HG03280 (cell line): Measurements from ENCODE around the gene C3orf22.

Experiments
- ATAC-seq: cut with Tn5 transposase; IDR thresholded peaks from one replicate; pipeline ENCODE4 v1.9.1; 2021; ENCODE audit warnings: mild to moderate bottlenecking, moderate library complexity; ENCODE audit not compliant: unreplicated experiment

The C3orf22 gene

DNA sequence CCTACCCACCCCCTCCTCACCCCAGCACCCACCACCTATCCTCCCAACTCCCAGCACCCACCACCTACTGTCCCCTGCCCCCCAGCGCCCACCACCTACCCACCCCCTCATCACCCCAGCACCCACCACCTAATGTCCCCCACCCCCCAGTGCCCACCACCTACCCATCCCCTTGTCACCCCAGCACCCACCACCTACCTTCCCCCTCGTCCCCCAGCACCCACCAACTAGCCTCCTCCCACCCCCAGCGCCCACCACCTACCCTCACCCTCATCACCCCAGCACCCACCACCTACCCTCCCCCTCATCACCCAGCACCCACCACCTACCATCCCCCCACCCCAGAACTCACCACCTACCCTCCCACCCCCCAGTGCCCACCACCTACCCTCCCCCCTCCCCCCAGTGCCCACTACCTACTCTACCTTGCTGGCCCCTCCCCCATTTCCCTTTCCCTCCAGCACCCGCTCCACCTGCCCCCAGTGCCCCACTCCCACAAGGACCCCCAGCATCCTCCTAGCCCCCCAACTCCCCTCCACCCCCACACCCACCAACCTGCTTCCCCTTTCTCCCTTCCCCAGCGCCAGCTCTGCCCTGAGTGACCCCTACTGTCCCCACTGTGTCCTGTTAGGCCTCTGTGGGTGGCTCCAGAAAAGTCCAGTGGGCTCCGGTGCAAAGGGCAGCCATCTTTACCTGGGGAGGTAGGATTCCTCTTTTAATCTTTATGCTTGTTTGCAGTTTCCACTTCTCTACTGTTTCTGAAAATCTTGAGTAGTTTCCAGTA lies 42.4 kb downstream of the C3orf22 start:
- ATAC-seq = no peak

DNA sequence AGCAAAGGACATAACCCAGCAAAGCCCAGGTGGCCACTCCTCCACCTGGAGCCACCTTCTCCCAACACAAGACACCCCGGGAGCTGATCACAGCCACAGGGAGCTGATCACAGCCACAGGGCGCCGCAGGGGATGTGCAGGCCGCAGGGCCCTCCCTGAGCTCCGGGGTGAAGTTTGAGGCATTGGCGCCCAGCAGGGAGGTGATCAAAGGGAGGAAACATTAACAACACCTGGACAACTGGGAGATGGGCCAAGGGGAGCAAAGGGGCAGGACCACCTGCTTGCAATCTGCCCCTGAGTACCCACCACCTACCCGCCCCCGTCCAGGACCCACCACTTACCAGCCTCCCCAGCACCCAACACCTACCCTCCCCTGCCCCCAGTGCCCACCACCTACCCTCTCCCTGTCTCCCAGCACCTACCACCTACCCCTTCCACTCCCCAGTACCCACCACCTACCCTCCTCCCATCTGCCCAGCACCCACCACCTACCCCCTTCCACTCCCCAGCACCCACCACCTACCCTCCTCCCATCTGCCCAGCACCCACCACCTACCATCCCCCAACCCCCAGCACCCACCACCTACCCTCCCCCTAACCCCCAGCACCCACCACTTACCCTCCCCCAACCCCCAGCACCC lies 43.5 kb downstream of the C3orf22 start:
- ATAC-seq = no peak

GRCh38 chr3:126514161-126514560 lies 44.6 kb downstream of the C3orf22 start:
- no peak for ATAC-seq

DNA sequence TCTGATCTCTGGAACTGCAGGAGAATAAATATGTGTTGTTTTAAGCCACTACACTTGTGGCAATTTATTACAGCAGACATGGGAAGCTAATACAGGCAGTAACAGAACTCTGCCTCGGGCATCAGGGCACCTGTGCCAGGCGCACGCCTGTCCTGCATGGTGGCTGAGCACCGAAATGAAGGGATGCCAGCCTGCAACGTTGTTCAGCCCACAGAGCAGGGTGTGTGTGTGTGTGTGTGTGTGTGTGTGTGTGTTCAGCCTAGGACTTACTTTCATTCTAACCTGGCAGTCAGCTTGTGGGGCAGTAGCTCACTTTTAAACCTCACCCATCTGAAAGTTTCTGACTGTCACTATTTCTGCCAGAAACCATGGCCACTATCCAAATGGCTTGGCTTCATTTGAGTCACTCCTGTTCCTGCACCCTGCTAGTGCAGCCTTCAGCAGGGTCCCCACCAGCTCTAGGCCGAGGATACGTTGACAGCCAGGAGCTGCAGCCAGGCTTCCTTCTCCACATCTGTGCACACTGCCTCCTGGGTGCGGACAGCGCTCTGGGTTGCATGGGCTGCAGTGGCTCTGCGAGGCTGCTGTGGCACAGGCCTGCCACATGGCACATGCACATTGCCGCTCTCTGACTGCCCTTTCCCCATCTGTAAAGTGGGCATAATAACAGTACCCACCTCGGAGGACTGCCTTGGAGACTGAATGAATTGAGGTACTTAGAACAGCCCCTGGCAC lies 45.6 kb downstream of the C3orf22 start:
- ATAC-seq = no peak

DNA sequence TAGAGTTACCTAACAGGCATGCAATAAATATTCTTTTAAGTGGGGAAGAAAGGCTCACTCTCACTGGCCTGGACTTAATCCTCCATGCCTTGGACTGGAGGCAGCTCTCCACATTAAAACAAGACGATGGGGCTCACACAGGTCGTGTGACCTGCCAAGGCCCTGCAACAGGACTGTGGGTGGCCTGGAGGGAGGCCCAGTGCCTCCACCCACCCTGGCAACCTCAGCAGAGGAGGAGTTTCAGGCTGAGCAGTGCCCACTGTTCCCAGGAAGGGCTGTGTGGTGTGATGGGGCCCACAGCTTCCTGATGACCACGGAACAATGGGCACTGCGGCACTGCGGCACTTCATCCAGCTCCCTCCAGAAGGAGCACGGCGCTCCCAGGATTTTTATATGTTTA lies 46.7 kb downstream of the C3orf22 start:
- no peak for ATAC-seq

DNA sequence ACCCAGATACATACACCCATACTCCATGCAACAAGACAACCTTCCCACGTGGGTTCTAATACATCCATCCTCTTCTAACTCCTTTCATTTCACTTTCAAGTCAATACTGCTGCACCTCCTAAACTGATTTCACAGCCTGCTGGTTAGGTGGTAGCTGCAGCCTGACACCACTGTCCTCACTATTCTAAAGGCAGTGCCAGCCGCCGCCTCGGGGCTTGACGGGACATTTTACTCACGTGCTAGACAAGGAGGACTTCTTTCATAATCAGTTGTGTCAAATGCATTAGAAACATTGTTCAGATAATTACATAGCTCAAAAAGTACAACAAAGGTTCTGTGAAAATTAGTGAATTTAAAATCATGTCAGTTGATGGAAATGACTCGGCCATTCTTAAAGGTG lies 47.4 kb downstream of the C3orf22 start:
- no peak for ATAC-seq

DNA sequence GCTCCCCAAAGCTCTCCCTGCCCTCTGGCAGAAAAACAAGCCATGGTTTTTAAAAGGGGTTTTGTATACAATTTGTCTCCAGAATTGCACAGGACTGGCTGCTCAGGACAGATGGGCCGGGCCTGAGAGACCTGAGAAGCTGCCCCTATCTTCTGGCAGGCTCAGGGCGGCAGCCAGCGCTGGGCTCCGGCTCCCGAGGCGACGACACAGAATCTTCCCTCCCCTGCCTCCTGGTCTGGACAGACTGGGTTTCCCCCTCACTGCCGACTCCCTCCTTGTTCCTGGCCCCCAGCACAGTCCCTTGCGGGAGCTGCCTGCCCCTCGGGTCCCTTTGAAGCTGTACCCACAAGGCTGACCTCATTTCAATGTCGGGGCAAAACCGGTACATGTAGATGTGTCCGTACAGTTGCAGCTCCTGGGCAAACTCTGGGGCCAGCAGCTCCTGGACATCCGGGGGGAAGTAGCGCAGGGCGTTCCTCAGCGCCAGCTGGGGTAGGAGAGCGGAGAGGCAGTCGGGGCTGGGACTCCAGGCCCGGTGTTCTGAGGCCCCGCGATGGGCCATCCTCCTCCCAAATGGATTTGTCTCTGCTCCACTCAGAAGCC lies 48.3 kb downstream of the C3orf22 start:
- ATAC-seq = no peak

- no peak for ATAC-seq
Measured at GRCh38 chr3:126509597-126510307, 49.0 kb downstream of the C3orf22 start.

DNA sequence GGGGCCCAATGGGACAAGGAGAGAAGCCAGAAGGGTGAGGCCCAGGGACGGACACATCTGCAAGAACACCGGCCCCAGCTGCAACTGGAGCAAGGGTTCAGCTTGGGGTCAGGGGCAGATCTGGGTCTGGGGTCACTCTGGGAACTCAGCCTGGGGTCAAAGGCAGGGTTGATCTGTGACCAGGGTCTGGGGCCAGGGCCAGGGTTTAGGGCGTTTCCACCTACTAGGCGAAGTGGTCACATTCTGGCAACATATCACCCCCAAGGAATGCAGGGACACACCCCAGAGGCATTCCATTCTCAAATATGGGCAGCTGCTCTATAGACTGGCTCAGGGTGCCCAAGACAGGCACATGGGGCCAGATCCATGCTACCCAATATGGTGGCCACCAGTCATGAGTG lies 50.2 kb downstream of the C3orf22 start:
- ATAC-seq = no peak

- no peak for ATAC-seq
Measured at GRCh38 chr3:126507886-126508285, 50.8 kb downstream of the C3orf22 start.

- no peak for ATAC-seq
Measured at GRCh38 chr3:126503701-126504100, 55.0 kb downstream of the C3orf22 start.

GRCh38 chr3:126502656-126503055 lies 56.1 kb downstream of the C3orf22 start:
- no peak for ATAC-seq

- ATAC-seq = no peak
Measured at GRCh38 chr3:126501736-126502135, 57.0 kb downstream of the C3orf22 start.

GRCh38 chr3:126501054-126501453 lies 57.7 kb downstream of the C3orf22 start:
- no peak for ATAC-seq

DNA sequence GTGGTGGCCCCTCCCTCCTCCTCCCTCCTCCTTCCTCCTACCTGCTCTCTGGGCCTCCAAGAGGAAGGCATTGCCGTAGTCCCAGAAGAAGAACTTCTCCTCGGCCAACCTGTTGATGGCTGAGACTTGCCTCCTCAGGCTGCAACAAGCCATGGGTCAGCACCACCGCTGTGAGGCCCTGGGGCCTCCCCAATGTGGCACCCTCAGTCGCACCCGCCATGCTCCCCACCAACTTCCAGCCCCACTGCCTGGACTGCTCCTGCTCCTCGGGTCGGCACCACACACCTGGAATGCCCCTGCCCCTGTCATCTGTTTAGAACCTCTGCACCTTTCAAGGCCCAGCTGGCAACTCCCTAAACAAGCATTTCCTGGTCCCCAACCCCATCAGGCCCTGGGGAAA lies 58.7 kb downstream of the C3orf22 start:
- no peak for ATAC-seq
